G401.6 (cell line): Measurements from ENCODE around the gene TBX4.

Source experiments
- FAIRE-seq: peaks from 2 replicates; lab custom pipeline; 2012; peaks lifted over from hg19 to GRCh38; lab: Jason Lieb, UNC

The TBX4 gene

GRCh38 chr17:61454381-61455323 is 2.4 kb downstream of the TBX4 start:
- no peak for FAIRE-seq

- no peak for FAIRE-seq
Measured at GRCh38 chr17:61455324-61456060, 3.3 kb downstream of the TBX4 start.

DNA sequence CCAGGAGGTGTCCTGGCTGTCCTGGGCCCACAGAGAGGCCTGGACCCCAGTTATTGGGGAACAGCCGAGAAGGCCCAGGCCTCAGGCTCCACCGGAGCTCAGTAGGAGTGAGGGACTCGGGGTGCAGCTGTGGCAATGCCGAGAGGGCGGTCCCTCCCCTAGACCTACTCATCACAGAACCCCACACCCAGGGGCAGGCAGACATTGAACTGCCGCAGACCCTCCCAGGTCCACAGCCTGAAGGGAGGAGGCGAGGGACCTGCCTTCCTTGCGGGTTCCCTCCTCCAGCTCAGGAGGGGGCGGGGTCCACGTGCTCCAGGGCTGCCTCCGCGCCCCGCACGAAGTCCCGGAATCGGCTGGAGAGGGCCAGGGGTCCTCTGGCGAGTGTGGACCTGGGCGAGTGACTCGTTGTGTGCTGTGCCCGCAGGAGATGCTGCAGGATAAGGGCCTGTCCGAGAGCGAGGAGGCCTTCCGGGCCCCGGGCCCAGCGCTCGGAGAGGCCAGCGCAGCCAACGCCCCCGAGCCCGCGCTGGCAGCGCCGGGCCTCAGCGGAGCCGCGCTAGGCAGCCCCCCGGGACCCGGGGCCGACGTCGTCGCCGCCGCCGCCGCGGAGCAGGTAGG is 3.9 kb downstream of the TBX4 start:
- no peak for FAIRE-seq

DNA sequence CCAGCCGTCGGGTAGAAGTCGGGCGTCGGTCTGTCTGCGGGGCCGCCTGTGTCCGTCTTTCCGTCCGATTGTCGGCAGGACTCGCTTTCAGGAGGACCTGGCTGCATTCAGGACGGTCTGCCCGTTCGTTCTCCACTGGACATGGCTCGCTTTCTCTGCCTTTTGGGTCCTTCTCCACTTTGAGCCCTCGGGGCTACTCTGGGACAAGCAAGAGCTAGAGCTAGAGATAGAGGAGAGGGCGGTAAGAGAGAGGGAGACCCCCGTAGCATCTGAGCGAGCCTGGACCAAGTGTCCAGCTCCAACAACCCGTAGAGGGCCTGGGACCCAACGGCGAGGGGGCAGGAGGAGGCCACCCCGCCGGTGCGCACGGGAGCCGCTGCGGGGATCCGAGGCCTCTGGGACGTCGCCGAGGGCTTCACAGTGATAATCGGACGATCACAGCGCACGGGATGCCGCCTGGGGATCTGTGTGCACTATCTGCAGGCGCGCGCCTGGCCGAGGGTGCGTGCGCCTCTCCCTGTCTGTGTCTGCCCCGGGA is 4.5 kb downstream of the TBX4 start:
- FAIRE-seq, result no peak

DNA sequence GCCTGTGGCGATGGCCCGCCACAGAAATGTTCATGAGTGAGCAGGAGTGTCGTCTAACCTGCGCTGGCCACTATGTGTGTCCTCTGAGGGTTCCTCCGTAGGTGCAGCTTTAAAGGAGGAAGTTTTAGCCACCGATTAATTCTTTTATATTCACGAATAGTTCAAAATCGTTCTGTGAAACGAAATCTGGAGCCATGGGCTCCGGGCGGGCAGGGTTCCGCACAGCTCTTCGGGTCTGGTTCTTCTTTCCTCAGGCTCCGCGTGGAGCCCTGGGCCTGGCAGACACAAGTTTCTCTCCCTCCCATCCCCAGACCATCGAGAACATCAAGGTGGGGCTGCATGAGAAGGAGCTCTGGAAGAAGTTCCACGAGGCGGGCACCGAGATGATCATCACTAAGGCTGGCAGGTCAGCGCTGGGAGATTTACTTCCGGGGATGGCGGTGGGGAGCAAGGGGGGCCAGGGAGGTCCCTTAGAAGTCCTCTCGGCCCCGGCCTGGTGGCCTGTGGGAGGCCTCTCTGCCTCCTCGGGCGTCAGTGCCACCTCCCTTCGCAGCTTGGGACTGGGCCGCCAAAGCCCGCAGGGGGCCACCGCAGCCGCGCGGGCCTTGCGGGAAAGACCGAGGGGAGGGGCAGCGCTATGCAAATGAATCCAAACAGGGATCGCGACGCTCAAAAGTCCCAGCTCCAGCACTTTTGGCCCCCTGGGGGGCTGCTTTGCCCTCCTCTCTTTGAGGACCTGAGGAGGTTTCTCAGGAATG is 5.2 kb downstream of the TBX4 start:
- no peak for FAIRE-seq

DNA sequence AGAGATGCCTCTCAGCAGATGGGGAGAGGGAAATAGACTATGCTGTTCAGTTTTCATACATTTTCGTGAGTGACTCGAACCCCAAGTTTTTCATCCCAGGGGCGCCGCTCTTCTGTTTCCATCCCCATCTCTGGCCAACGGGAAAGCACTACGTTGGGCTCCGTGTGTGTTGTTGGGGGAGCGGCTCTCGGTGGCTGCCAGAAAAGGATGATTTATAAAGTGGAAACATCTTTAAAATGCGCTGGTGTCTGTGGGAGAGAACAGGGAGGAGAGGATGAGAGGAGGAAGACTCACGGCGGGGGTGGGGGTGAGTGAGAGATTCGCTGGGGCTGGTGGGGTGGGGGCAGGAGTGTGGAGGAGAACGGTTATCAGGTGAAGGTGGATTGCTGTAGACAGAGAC is 5.8 kb downstream of the TBX4 start:
- no peak for FAIRE-seq

- no peak for FAIRE-seq
Measured at GRCh38 chr17:61458421-61459141, 6.4 kb downstream of the TBX4 start.

GRCh38 chr17:61459142-61459809 is 7.1 kb downstream of the TBX4 start:
- FAIRE-seq, result no peak

GRCh38 chr17:61459939-61460718 is 7.9 kb downstream of the TBX4 start:
- FAIRE-seq, result no peak

DNA sequence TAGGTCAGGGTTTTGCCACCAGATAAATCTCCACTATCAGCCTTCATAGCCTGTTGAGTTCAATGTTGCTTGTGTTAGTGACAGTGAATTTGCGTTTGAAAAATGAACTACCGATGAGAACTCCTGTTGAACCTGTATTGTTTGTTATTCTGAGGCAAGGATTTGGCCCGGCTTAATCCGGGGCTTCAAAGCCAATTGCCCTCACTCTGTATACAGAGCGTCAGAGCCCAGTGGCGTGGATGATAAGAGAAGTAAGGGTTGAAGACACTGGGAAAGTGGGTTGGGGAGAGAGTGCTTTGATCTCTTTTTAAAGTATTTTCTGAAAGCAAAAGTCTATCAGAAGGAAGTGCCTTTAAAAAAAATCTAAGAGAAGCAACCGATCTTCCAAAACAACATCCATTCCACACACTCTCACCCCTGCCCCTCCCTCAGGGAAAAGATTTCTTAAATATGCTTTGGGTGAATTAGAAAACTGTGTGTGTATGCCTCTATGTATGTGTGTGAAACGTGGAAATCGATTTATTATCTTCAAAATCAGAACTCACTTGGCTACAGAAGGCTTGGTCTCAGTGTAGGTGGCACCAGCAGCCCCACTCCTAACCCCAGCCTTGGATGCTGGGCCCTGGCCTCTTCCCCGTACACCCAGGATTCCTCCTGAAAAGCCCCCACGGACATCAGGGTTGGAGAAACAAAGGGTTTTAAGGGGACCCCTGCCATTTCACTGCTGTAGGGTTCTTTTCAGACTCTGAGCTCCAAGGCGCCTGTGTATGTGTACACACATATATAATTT is 8.8 kb downstream of the TBX4 start:
- FAIRE-seq, result no peak

- no peak for FAIRE-seq
Measured at GRCh38 chr17:61461586-61461966, 9.4 kb downstream of the TBX4 start.

DNA sequence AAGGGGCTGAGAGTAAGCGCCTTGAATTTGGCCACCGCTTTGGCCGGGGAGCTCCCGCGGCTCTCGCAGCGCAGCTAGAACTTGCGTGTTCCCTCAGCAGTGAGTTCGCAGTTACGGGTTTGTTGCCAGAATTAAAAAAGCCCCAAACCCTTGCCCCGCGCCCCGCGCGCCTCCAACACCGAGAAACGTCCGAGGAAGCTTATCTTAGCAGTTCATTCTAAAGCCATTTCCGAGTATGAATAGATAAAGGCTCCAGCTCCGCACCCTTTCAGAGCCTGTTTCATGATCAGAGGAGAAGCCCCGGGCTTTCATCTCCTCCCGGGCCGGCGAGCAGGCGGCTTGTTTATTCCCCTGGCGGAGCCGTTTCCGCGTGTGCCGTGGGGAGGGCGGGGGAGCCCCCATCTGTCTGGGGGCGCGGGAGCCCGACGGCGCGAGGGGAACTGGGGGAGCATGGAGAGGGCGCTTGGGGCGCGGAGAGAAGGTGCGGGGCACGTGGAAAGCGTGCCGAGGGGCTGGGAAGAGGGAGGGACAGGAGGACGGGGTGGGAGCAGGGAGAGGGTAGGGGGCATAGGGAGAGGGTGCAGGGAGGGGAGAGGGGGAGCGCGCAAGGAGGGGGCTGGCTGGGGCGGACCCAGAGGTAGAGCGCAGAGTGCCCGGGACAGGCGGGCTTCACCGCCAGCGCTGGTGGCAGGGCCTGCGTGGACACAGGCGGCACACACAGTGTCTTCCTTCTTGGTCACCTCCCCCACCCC is 9.9 kb downstream of the TBX4 start:
- no peak for FAIRE-seq

GRCh38 chr17:61462719-61463315 is 10.6 kb downstream of the TBX4 start:
- FAIRE-seq, result no peak

DNA sequence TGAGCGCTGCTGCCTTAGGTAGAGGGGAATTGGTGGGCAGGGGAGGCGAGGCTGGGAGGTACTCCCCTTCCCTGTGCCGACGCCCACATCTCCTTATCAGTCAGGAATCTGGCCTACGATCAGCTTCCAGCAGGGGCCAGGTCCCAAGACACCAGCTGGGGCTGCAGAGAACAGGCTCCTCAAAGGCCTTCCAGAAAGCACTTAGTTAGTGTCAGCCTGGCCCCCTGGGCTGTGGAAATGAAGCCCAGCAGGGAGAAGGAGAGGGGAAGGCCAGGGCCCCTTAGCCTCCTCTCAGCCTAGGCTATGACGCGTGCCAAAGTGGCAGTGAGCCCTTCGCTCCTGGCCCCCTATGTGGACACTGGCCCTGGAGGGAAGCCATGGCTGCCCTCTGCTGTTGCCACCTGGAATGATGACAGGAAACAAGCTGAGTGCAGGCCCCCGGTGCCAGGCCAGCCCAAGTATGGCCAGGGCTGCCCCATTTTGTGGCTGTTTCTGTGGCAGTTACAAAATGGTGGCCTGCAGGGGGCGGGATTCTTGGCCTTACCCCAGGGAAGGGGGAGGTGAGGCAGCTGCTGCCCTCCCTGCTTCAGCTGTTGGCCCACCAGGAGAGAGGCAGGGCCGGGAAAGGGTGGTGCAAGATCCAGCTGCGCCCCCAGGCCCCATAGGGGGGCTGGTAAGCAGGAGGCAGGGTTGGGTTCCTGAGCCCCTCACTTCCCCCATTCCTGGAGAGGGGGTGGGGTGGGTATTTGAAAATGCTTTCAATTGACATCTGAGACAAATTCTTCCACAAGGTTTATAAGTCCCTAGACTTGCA is 11.3 kb downstream of the TBX4 start:
- FAIRE-seq, result no peak

GRCh38 chr17:61464130-61464842 is 12.1 kb downstream of the TBX4 start:
- no peak for FAIRE-seq

DNA sequence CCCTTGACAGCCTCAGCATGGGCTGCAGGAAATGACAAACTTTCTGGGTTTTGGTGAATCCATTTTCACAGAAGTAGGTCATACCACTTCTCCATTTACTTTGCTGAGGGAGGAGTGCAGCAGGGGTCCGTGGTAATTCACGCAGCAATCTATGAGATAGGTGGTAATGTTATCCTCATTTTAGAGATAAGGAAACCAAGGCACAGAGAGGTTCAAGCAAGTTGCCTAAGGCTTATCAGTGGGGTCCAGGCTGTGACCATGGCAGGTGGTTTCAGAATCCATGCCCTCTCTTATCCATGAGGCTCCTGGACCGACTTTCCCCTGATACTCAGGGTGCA is 12.6 kb downstream of the TBX4 start:
- FAIRE-seq, result no peak
